COLO668 (cell line): ENCODE results near the gene ACTRT2.
A peak's percentile ranks its signal among the peaks of the same experiment; 100 is the strongest.

Experiments used
- DNase-seq: peaks from one replicate; lab custom pipeline; 2025; ENCODE audit not compliant: unreplicated experiment; lab: John Stamatoyannopoulos, UW

ACTRT2 gene

GRCh38 chr1:3067301-3067670 is 46.0 kb downstream of the ACTRT2 start:
- DNase-seq = no peak

- DNase-seq = no peak
Measured at GRCh38 chr1:3067671-3068563, 46.6 kb downstream of the ACTRT2 start.

GRCh38 chr1:3068564-3069431 is 47.5 kb downstream of the ACTRT2 start, which contains the start of gene PRDM16:
TSS of gene PRDM16 (plus strand) at chr1:3069203. CDS start at chr1:3069260, 57 bp downstream.
- no peak for DNase-seq

GRCh38 chr1:3069491-3070308 is 48.4 kb downstream of the ACTRT2 start:
- DNase-seq = peak; percentile 32

- DNase-seq = no peak
Measured at GRCh38 chr1:3070309-3070643, 49.0 kb downstream of the ACTRT2 start.

- peak; percentile 19 for DNase-seq
Measured at GRCh38 chr1:3070644-3071564, 49.6 kb downstream of the ACTRT2 start.

- DNase-seq = no peak
Measured at GRCh38 chr1:3071565-3072390, 50.5 kb downstream of the ACTRT2 start.
